ENCODE results near the gene PRR5L.
A peak's percentile ranks its signal among the peaks of the same experiment; 100 is the strongest.

DNA sequence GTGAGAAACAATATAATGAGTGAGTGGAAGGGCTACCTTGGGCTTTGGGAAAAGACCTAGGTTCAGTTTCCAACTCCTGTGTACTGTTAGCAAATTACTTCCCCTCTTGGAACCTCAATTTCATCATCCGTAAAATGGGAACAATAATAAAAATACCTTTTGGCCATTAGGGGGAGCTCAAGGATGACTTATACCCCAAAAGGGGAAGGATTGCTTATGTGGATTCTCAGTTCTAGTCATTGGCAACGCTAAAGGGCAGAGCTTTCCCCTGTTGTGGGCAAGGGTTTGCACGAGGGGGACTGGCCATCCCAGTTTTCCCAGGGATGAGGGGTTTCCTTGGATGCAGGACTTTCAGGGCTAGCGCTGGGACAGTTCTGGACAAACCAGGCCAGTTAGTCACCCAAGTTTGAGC, 3.8 kb upstream of the PRR5L start:
- TF ChIP-seq, protein P1, sequence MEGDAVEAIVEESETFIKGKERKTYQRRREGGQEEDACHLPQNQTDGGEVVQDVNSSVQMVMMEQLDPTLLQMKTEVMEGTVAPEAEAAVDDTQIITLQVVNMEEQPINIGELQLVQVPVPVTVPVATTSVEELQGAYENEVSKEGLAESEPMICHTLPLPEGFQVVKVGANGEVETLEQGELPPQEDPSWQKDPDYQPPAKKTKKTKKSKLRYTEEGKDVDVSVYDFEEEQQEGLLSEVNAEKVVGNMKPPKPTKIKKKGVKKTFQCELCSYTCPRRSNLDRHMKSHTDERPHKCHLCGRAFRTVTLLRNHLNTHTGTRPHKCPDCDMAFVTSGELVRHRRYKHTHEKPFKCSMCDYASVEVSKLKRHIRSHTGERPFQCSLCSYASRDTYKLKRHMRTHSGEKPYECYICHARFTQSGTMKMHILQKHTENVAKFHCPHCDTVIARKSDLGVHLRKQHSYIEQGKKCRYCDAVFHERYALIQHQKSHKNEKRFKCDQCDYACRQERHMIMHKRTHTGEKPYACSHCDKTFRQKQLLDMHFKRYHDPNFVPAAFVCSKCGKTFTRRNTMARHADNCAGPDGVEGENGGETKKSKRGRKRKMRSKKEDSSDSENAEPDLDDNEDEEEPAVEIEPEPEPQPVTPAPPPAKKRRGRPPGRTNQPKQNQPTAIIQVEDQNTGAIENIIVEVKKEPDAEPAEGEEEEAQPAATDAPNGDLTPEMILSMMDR (IDR thresholded peaks at IDR 0.05), result peak in 4 of 5 experiments; percentile 31 to 48 (median 44)
- TF ChIP-seq POLR2A (IDR thresholded peaks at IDR 0.05), result no peak

Measured in tibial nerve (tissue), 3 donors.